Keratinocyte (primary cell): Measurements from ENCODE around the gene GTF2A1. TPM values are rescaled to one million over a fixed set of nuclear protein-coding genes. Genes with fewer than 3 reads are reported as not detected.

Experiments
- DNase-seq: peaks from one replicate; pipeline ENCODE4 v3.0.0-alpha.2; 2011; ENCODE audit warnings: low read depth, missing footprints, low spot score
- FAIRE-seq: peaks from 2 replicates; lab custom pipeline; 2011; peaks lifted over from hg19 to GRCh38; lab: Jason Lieb, UNC
- H2AFZ ChIP-seq: 2 replicates; pipeline ENCODE4 v1.6.0; 2012; ENCODE audit warnings: low read length, control low read depth, inconsistent platforms; ENCODE audit not compliant: control insufficient read depth
- H3K27ac ChIP-seq: 2 replicates; pipeline ENCODE4 v1.5.1; 2011; ENCODE audit warnings: low read length; ENCODE audit not compliant: control insufficient read depth, insufficient read depth
- H3K27me3 ChIP-seq: 3 replicates; pipeline ENCODE4 v1.6.0; 2011; ENCODE audit warnings: low read length; ENCODE audit not compliant: control insufficient read depth, insufficient read depth; ENCODE audit errors: extremely low read depth
- H3K36me3 ChIP-seq, 2 experiments: 2 replicates in 1 of 2; 3 replicates in 1 of 2; pipeline ENCODE4 v1.5.1; 2011; ENCODE audit warnings: low read length in 2 of 2, mild to moderate bottlenecking in 1 of 2; ENCODE audit not compliant: control insufficient read depth in 2 of 2, insufficient read depth in 2 of 2; ENCODE audit errors: extremely low read depth in 1 of 2
- H3K4me1 ChIP-seq: 3 replicates; pipeline ENCODE4 v1.5.1; 2011; ENCODE audit warnings: low read length; ENCODE audit not compliant: control insufficient read depth, insufficient read depth; ENCODE audit errors: extremely low read depth
- H3K4me2 ChIP-seq: 3 replicates; pipeline ENCODE4 v1.6.0; 2011; ENCODE audit warnings: low read depth, low read length; ENCODE audit not compliant: control insufficient read depth, insufficient read depth; ENCODE audit errors: extremely low read depth
- H3K4me3 ChIP-seq, 3 experiments: fragments of 200-600 bp in 1 of 3; sonication (generic) in 1 of 3; 2 replicates in 2 of 3; 3 replicates in 1 of 3; pipeline ENCODE4 v1.5.1; 2011 to 2016; ENCODE audit warnings: low read length in 3 of 3, mild to moderate bottlenecking in 3 of 3, control low read depth in 2 of 3, inconsistent platforms in 1 of 3, low read depth in 1 of 3, mixed read lengths in 1 of 3, mixed run types in 1 of 3, moderate library complexity in 1 of 3; ENCODE audit not compliant: control insufficient read depth in 2 of 3, insufficient read depth in 2 of 3; ENCODE audit errors: extremely low read depth in 1 of 3
- H3K79me2 ChIP-seq: 2 replicates; pipeline ENCODE4 v1.6.0; 2012; ENCODE audit warnings: low read length; ENCODE audit not compliant: control insufficient read depth, insufficient read depth
- H3K9ac ChIP-seq: 3 replicates; pipeline ENCODE4 v1.6.0; 2011; ENCODE audit warnings: low read length; ENCODE audit not compliant: control insufficient read depth, insufficient read depth; ENCODE audit errors: extremely low read depth
- H3K9me1 ChIP-seq: 3 replicates; pipeline ENCODE4 v1.6.0; 2011; ENCODE audit warnings: low read length; ENCODE audit not compliant: control insufficient read depth, insufficient read depth; ENCODE audit errors: extremely low read depth
- H3K9me3 ChIP-seq: 2 replicates; pipeline ENCODE4 v1.5.1; 2012; ENCODE audit warnings: low read depth, low read length; ENCODE audit not compliant: control insufficient read depth
- H4K20me1 ChIP-seq: 3 replicates; pipeline ENCODE4 v1.6.0; 2011; ENCODE audit warnings: low read length; ENCODE audit not compliant: control insufficient read depth, insufficient read depth; ENCODE audit errors: extremely low read depth
- EZH2 ChIP-seq: IDR thresholded peaks from one replicate; pipeline ENCODE4 v1.6.1; 2012; ENCODE audit warnings: inconsistent platforms, mild to moderate bottlenecking, low read length, moderate library complexity
- dilution Hi-C: fragments of 300-500 bp; cut with MboI; formaldehyde crosslinking; loops from one replicate; pipeline ENCODE4 v1.7.0; 2020; ENCODE audit warnings: low sequenced_read_pairs; ENCODE audit not compliant: extremely low pct_ligation_motif_present
- polyA plus RNA-seq, 5 experiments: library from polyadenylated mRNA; depleted of rRNA in 3 of 5; stranded (reverse) in 3 of 5; stranded (forward) in 1 of 5; unstranded in 1 of 5; fragments of >200 nt; gene quantifications; 1 replicate in 1 of 5; 2 replicates in 3 of 5; 3 replicates in 1 of 5; pipeline versions ENCODE4 v1.2.1 to v1.2.3, GENCODE V29; 2011 to 2012; ENCODE audit warnings: missing spikeins in 2 of 5, low read depth in 1 of 5, low replicate concordance in 1 of 5
- TF ChIP-seq, protein P1 (sequence below), 3 experiments: IDR thresholded peaks in 1 of 3; conservative IDR thresholded peaks in 1 of 3; optimal IDR thresholded peaks in 1 of 3; 2 replicates in 2 of 3; 3 replicates in 1 of 3; pipeline versions ENCODE3 to v1.5.1; 2011; ENCODE audit warnings: low read length in 3 of 3, mild to moderate bottlenecking in 3 of 3, moderate library complexity in 2 of 3, control low read depth in 1 of 3, inconsistent platforms in 1 of 3; ENCODE audit not compliant: insufficient read depth in 2 of 3; ENCODE audit errors: extremely low read depth in 1 of 3

Gene GTF2A1
- polyA plus RNA-seq, 1 donor (not counting 4 experiments of a cell fraction or from before 2014, with no cell fraction given), result 17.5 TPM

DNA sequence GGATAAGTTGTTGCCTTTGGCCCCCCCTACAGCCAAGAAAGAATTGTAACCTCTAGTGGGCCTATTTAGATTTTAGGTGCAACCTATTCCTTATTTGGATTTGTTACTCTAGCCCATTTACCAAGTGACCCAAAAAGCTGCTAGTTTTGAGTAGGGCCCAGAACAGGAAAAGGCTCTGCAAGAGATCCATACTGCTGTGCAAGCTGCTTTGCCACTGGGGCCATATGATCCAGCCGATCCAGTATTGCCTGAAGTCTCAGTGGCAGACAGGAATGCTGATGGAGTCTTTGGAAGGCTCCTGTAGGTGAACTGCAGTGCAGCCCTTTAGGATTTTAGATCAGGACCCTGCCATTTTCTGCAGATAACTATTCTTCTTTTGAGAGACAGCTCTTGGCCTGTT, 12.9 kb upstream of the GTF2A1 start:
- Histone ChIP-seq H3K9me1 (no peaks in the 10 kb centered on the region), H3K36me3 (no peaks in the 10 kb centered on the region), H3K4me1 (peaks cover 6% of the 10 kb centered on the region), H2AFZ (no peak overlapping the region), H3K27ac (no peak overlapping the region), H3K27me3 (no peaks in the 10 kb centered on the region), H3K79me2 (no peaks in the 10 kb centered on the region), H4K20me1 (no peaks in the 10 kb centered on the region), H3K4me3 (no peak overlapping the region), H3K9ac (no peak overlapping the region), H3K4me2 (no peak overlapping the region), H3K9me3 (no peaks in the 10 kb centered on the region)
- dilution Hi-C loops, result no loop called here
- FAIRE-seq (no peak), DNase-seq (no peak)
- TF ChIP-seq EZH2, result no peak
- TF ChIP-seq, protein P1, sequence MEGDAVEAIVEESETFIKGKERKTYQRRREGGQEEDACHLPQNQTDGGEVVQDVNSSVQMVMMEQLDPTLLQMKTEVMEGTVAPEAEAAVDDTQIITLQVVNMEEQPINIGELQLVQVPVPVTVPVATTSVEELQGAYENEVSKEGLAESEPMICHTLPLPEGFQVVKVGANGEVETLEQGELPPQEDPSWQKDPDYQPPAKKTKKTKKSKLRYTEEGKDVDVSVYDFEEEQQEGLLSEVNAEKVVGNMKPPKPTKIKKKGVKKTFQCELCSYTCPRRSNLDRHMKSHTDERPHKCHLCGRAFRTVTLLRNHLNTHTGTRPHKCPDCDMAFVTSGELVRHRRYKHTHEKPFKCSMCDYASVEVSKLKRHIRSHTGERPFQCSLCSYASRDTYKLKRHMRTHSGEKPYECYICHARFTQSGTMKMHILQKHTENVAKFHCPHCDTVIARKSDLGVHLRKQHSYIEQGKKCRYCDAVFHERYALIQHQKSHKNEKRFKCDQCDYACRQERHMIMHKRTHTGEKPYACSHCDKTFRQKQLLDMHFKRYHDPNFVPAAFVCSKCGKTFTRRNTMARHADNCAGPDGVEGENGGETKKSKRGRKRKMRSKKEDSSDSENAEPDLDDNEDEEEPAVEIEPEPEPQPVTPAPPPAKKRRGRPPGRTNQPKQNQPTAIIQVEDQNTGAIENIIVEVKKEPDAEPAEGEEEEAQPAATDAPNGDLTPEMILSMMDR (optimal IDR thresholded peaks at IDR 0.05 in 1 of 3, IDR thresholded peaks at IDR 0.05 in 1 of 3, conservative IDR thresholded peaks at IDR 0.05 in 1 of 3; ENCODE audit: extremely low read depth in 1 of 3, insufficient read depth in 2 of 3, low read length in 3 of 3), result no peak

DNA sequence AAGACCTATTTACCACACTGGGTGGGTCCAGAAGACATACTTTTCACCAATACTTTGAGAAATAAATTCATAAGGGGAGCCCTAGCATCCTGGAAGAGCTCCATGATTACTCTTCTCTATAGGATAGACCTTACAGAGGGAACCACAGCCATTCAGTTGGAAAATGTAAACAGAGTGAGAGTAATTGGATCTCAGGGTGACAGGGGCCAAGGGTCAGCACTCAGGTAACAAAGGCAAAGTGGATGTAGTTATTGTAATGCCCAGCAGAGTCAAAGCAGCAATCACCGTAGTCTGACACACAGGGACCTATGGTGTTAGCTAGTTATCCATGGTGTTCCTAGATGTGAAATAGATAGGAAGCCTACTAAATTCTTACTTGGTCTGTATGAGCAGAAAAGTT, 10.8 kb upstream of the GTF2A1 start:
- Histone ChIP-seq H3K27ac (no peak overlapping the region), H3K4me1 (peaks cover 6% of the 10 kb centered on the region), H3K9ac (no peak overlapping the region), H3K9me1 (no peaks in the 10 kb centered on the region), H3K4me3 (no peak overlapping the region), H2AFZ (no peak overlapping the region), H3K4me2 (no peak overlapping the region), H3K27me3 (no peaks in the 10 kb centered on the region), H3K9me3 (no peaks in the 10 kb centered on the region), H3K79me2 (no peaks in the 10 kb centered on the region), H3K36me3 (no peaks in the 10 kb centered on the region), H4K20me1 (no peaks in the 10 kb centered on the region)
- no peak for FAIRE-seq
- no peak for DNase-seq
- dilution Hi-C loops, result no loop called here
- TF ChIP-seq, protein P1 (optimal IDR thresholded peaks at IDR 0.05 in 1 of 3, IDR thresholded peaks at IDR 0.05 in 1 of 3, conservative IDR thresholded peaks at IDR 0.05 in 1 of 3; ENCODE audit: extremely low read depth in 1 of 3, insufficient read depth in 2 of 3, low read length in 3 of 3), result no peak
- TF ChIP-seq EZH2, result no peak
